Osteoblast (primary cell): ENCODE results near the gene LIPM. TPM values are rescaled to one million over a fixed set of nuclear protein-coding genes. Genes with fewer than 3 reads are reported as not detected.

ENCODE experiments used
- DNase-seq: peaks from one replicate; pipeline ENCODE4 v3.0.0; 2011; ENCODE audit warnings: low spot score, mixed read lengths; ENCODE audit not compliant: insufficient read length; ENCODE audit errors: missing footprints
- H2AFZ ChIP-seq: 2 replicates; pipeline ENCODE4 v1.6.0; 2011; ENCODE audit warnings: mild to moderate bottlenecking, low read length
- H3K27ac ChIP-seq: 2 replicates; pipeline ENCODE4 v1.5.1; 2011; ENCODE audit warnings: mild to moderate bottlenecking, low read depth, low read length, moderate library complexity
- H3K27me3 ChIP-seq: 2 replicates; pipeline ENCODE4 v1.6.0; 2012; ENCODE audit warnings: mild to moderate bottlenecking, control low read depth, inconsistent platforms, low read length, moderate library complexity; ENCODE audit not compliant: insufficient read depth
- H3K36me3 ChIP-seq: 2 replicates; pipeline ENCODE4 v1.5.1; 2011; ENCODE audit warnings: mild to moderate bottlenecking, low read length, control low read depth, moderate library complexity; ENCODE audit not compliant: insufficient read depth
- H3K4me1 ChIP-seq: 2 replicates; pipeline ENCODE4 v1.5.1; 2011; ENCODE audit warnings: mild to moderate bottlenecking, low read length, control low read depth, moderate library complexity; ENCODE audit not compliant: insufficient read depth
- H3K4me2 ChIP-seq: 2 replicates; pipeline ENCODE4 v1.6.0; 2011; ENCODE audit warnings: mild to moderate bottlenecking, low read length; ENCODE audit not compliant: insufficient read depth
- H3K4me3 ChIP-seq: fragments of 200-600 bp; sonication (generic); 3 replicates; pipeline ENCODE4 v1.5.1; 2012; ENCODE audit warnings: mild to moderate bottlenecking, low read length, inconsistent platforms; ENCODE audit not compliant: insufficient read depth
- H3K79me2 ChIP-seq: 2 replicates; pipeline ENCODE4 v1.6.0; 2012; ENCODE audit warnings: mild to moderate bottlenecking, low read length, control low read depth, inconsistent platforms; ENCODE audit not compliant: insufficient read depth
- H3K9me3 ChIP-seq: 2 replicates; pipeline ENCODE4 v1.5.1; 2011; ENCODE audit warnings: low read depth, low read length, control low read depth
- H4K20me1 ChIP-seq: 2 replicates; pipeline ENCODE4 v1.6.0; 2012; ENCODE audit warnings: mild to moderate bottlenecking, low read length, control low read depth; ENCODE audit not compliant: insufficient read depth
- total RNA-seq: library from RNA; depleted of rRNA; stranded (reverse); fragments of >200 nt; gene quantifications from 2 replicates; pipeline ENCODE4 v1.2.3, GENCODE V29; 2012
- TF ChIP-seq, protein P1 (sequence below): IDR thresholded peaks from 2 replicates; pipeline ENCODE4 v1.5.1; 2011; ENCODE audit warnings: mild to moderate bottlenecking, low read depth, low read length, moderate library complexity; ENCODE audit errors: extremely low read depth

The LIPM gene
- total RNA-seq, 1 donor = not detected

DNA sequence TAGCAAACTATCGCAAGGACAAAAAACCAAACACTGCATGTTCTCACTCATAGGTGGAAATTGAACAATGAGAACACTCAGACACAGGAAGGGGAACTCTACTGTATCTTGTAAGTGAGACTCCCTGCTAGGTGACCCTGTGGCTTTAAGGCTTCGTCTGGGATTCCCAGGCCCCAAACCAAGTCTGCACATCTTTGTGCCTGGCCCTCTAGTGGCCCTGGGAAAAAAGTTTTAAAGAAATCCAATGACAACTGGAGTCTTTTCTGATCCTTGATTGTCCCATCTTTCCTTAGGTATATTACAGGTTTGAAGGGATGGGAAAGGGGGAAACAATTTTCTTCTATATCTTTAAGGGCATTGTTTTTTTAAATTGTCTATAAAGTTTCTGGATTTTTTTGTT, 10.6 kb upstream of the LIPM start:
- Histone ChIP-seq H3K4me1 (peaks cover 32% of the 10 kb centered on the region), H3K36me3 (no peaks in the 10 kb centered on the region), H3K27me3 (no peaks in the 10 kb centered on the region), H4K20me1 (no peaks in the 10 kb centered on the region), H3K4me3 (no peak overlapping the region), H3K79me2 (no peaks in the 10 kb centered on the region), H3K27ac (no peak overlapping the region), H3K4me2 (no peak overlapping the region), H3K9me3 (no peaks in the 10 kb centered on the region), H2AFZ (no peak overlapping the region)
- DNase-seq = no peak
- TF ChIP-seq, protein P1, sequence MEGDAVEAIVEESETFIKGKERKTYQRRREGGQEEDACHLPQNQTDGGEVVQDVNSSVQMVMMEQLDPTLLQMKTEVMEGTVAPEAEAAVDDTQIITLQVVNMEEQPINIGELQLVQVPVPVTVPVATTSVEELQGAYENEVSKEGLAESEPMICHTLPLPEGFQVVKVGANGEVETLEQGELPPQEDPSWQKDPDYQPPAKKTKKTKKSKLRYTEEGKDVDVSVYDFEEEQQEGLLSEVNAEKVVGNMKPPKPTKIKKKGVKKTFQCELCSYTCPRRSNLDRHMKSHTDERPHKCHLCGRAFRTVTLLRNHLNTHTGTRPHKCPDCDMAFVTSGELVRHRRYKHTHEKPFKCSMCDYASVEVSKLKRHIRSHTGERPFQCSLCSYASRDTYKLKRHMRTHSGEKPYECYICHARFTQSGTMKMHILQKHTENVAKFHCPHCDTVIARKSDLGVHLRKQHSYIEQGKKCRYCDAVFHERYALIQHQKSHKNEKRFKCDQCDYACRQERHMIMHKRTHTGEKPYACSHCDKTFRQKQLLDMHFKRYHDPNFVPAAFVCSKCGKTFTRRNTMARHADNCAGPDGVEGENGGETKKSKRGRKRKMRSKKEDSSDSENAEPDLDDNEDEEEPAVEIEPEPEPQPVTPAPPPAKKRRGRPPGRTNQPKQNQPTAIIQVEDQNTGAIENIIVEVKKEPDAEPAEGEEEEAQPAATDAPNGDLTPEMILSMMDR = peak; percentile 56

DNA sequence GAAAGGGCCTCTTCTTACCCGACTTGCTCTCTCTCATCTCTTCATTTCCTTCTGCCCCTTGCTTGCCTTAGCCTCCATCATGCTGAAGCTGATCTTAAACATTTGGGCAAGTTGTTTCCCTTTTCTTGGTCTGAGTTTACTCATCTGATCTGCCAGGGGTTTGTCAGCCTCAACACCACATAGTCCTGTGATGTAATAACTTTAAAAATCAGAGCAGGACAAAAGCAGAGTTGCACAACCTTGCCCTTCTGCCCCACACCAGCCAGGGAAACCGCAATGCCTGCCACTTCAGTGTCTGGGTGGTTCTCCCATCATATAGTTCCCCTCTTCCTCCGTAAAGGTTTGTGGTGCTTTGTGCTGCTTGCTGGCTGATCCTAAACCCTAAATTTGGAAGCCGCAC, 9.9 kb upstream of the LIPM start:
- TF ChIP-seq, protein P1 = no peak
- Histone ChIP-seq H3K36me3 (no peaks in the 10 kb centered on the region), H3K4me3 (no peak overlapping the region), H3K4me2 (peak overlapping the region; percentile 49), H3K4me1 (peaks cover 32% of the 10 kb centered on the region), H3K9me3 (no peaks in the 10 kb centered on the region), H2AFZ (no peak overlapping the region), H3K27me3 (no peaks in the 10 kb centered on the region), H3K27ac (peak overlapping the region; percentile 51), H3K79me2 (no peaks in the 10 kb centered on the region), H4K20me1 (no peaks in the 10 kb centered on the region)
- DNase-seq = no peak

DNA sequence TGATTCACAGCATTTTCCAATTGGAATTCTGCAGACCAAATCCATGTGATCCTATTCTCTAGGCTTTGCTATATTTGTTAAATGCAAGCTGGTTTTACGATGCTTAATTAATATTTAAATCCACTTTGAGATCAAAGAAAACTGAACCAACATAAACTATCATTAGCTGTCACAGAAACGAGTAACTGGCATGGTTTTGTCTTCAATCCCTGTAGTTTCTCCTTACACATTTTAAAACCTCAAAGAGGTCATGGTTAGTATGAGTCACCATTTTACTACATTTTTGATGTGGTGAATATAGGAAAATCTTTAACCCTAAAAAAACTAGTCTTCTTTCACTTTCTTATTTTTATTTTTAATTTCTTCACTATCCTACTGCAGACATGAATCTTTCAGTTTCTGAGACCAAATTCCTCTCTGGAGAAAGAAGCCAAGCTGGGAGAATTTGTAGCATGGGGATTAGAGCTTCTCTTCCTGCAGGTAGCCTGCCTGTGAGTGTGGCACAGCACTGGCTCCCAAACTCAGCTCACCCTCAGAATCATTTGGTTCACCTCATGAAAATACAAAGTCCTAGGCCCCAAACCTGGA, 8.7 kb upstream of the LIPM start:
- no peaks in the 10 kb centered on the region for H3K79me2 ChIP-seq
- peak overlapping the region; percentile 65 for H3K4me2 ChIP-seq
- DNase-seq = no peak
- H3K9me3 ChIP-seq = no peaks in the 10 kb centered on the region
- TF ChIP-seq, protein P1 = no peak
- H3K27ac ChIP-seq = peak overlapping the region; percentile 41
- H3K4me1 ChIP-seq = peaks cover 32% of the 10 kb centered on the region
- no peaks in the 10 kb centered on the region for H3K36me3 ChIP-seq
- no peaks in the 10 kb centered on the region for H3K27me3 ChIP-seq
- no peak overlapping the region for H2AFZ ChIP-seq
- H4K20me1 ChIP-seq = no peaks in the 10 kb centered on the region
- H3K4me3 ChIP-seq = no peak overlapping the region

DNA sequence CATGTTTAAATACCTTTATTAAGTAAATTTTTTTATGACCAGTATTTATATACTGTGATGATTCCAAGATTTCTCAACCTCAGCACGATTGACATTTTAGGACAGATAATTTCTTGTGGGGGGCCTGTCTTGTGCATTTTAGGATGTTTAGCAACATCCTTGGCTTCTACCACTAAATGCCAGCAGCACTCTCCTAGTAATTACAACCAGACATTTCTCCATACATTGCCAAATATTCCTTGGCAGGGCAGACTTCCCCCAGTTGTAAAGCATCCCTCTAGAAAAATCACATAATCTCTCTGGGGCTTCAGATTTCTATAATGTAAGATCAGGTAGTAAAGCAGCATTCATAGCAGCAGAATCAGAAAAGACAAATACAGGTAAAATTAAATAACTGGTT, 7.8 kb upstream of the LIPM start:
- H3K79me2 ChIP-seq = no peaks in the 10 kb centered on the region
- TF ChIP-seq, protein P1 = no peak
- no peak overlapping the region for H3K4me3 ChIP-seq
- H3K4me1 ChIP-seq = peaks cover 32% of the 10 kb centered on the region
- no peak for DNase-seq
- H3K9me3 ChIP-seq = no peaks in the 10 kb centered on the region
- no peaks in the 10 kb centered on the region for H4K20me1 ChIP-seq
- no peak overlapping the region for H3K4me2 ChIP-seq
- H2AFZ ChIP-seq = no peak overlapping the region
- no peaks in the 10 kb centered on the region for H3K27me3 ChIP-seq
- H3K36me3 ChIP-seq = no peaks in the 10 kb centered on the region
- H3K27ac ChIP-seq = no peak overlapping the region
